Stimulated activated CD4-positive, alpha-beta T cell treated with anti-CD3 and anti-CD28 coated beads, Interleukin-4, amount 100 ng/mL, for 4 hours (primary cell): Measurements from ENCODE around the gene LY6G6D.
A peak's percentile ranks its signal among the peaks of the same experiment; 100 is the strongest.
"Not testable (repeated sequence)": the region's sequence is repeated elsewhere in the genome, so short reads cannot be mapped to it uniquely, and the experiment has no call there.

Experiments used
- DNase-seq, 2 experiments: peaks; one replicate each; pipeline ENCODE4 v3.0.0-alpha.2; 2020

Gene LY6G6D

GRCh38 chr6:31692886-31693285 is 22.3 kb upstream of the LY6G6D start:
- no peak for DNase-seq

- DNase-seq: no peak
These were observed 21.6 kb upstream of the LY6G6D start for GRCh38 chr6:31693535-31693934.

GRCh38 chr6:31697555-31697954 is 17.6 kb upstream of the LY6G6D start:
- DNase-seq: no peak

GRCh38 chr6:31700740-31701401 is 14.3 kb upstream of the LY6G6D start:
- no peak for DNase-seq

- no peak for DNase-seq
These were observed 13.3 kb upstream of the LY6G6D start for GRCh38 chr6:31701666-31702404.

GRCh38 chr6:31702405-31702818 is 12.7 kb upstream of the LY6G6D start:
- DNase-seq: peak; percentile 16 to 18

- peak; percentile 94 to 97 for DNase-seq
These were observed 12.1 kb upstream of the LY6G6D start, which contains the start of gene ABHD16A for GRCh38 chr6:31702819-31703716. Gene ABHD16A (minus strand): TSS chr6:31703324. CDS start chr6:31703281, 43 bp downstream.

- no peak for DNase-seq
These were observed 9.2 kb upstream of the LY6G6D start for GRCh38 chr6:31705931-31706330.

GRCh38 chr6:31706599-31706998 is 8.5 kb upstream of the LY6G6D start, which contains the start of gene LY6G6F:
Gene LY6G6F (plus strand): TSS chr6:31706866. CDS start chr6:31706907, 41 bp downstream.
- DNase-seq: no peak

GRCh38 chr6:31707701-31708100 is 7.4 kb upstream of the LY6G6D start:
- no peak for DNase-seq

GRCh38 chr6:31708224-31708623 is 6.9 kb upstream of the LY6G6D start:
- DNase-seq: no peak

- not testable (repeated sequence) for DNase-seq
These were observed 6.0 kb upstream of the LY6G6D start for GRCh38 chr6:31709157-31709556.

- no peak for DNase-seq
These were observed 4.5 kb upstream of the LY6G6D start for GRCh38 chr6:31710523-31711219.

- no peak for DNase-seq
These were observed 3.9 kb upstream of the LY6G6D start for GRCh38 chr6:31711233-31711632.

- DNase-seq: no peak
These were observed 2.9 kb upstream of the LY6G6D start for GRCh38 chr6:31712296-31712695.

- no peak for DNase-seq
These were observed 1.7 kb upstream of the LY6G6D start for GRCh38 chr6:31713465-31713864.

- DNase-seq: no peak
These were observed 1.0 kb upstream of the LY6G6D start for GRCh38 chr6:31713991-31714684.

- DNase-seq: no peak
These were observed 2.5 kb downstream of the LY6G6D start for GRCh38 chr6:31717499-31718222.

- DNase-seq: no peak
These were observed 3.1 kb downstream of the LY6G6D start for GRCh38 chr6:31718265-31718664.

- no peak for DNase-seq
These were observed 3.9 kb downstream of the LY6G6D start for GRCh38 chr6:31719001-31719400.

- no peak for DNase-seq
These were observed 5.1 kb downstream of the LY6G6D start for GRCh38 chr6:31720196-31720770.
